Keratinocyte (primary cell): ENCODE measurements around the gene CLDND2.

ENCODE experiments used
- EZH2 ChIP-seq: IDR thresholded peaks from one replicate; pipeline ENCODE4 v1.6.1; 2012; ENCODE audit warnings: inconsistent platforms, mild to moderate bottlenecking, low read length, moderate library complexity
- TF ChIP-seq, protein P1 (sequence below), 3 experiments: IDR thresholded peaks in 1 of 3; conservative IDR thresholded peaks in 1 of 3; optimal IDR thresholded peaks in 1 of 3; 2 replicates in 2 of 3; 3 replicates in 1 of 3; pipeline versions ENCODE3 to v1.5.1; 2011; ENCODE audit warnings: low read length in 3 of 3, mild to moderate bottlenecking in 3 of 3, moderate library complexity in 2 of 3, control low read depth in 1 of 3, inconsistent platforms in 1 of 3; ENCODE audit not compliant: insufficient read depth in 2 of 3; ENCODE audit errors: extremely low read depth in 1 of 3

- TF ChIP-seq, protein P1, sequence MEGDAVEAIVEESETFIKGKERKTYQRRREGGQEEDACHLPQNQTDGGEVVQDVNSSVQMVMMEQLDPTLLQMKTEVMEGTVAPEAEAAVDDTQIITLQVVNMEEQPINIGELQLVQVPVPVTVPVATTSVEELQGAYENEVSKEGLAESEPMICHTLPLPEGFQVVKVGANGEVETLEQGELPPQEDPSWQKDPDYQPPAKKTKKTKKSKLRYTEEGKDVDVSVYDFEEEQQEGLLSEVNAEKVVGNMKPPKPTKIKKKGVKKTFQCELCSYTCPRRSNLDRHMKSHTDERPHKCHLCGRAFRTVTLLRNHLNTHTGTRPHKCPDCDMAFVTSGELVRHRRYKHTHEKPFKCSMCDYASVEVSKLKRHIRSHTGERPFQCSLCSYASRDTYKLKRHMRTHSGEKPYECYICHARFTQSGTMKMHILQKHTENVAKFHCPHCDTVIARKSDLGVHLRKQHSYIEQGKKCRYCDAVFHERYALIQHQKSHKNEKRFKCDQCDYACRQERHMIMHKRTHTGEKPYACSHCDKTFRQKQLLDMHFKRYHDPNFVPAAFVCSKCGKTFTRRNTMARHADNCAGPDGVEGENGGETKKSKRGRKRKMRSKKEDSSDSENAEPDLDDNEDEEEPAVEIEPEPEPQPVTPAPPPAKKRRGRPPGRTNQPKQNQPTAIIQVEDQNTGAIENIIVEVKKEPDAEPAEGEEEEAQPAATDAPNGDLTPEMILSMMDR (optimal IDR thresholded peaks at IDR 0.05 in 1 of 3, IDR thresholded peaks at IDR 0.05 in 1 of 3, conservative IDR thresholded peaks at IDR 0.05 in 1 of 3; ENCODE audit: extremely low read depth in 1 of 3, insufficient read depth in 2 of 3, low read length in 3 of 3): no peak
- TF ChIP-seq EZH2: no peak
These were observed 31.5 kb downstream of the CLDND2 start for GRCh38 chr19:51337141-51337860.
